ENCODE results near the gene KCNK15.

- TF ChIP-seq, protein P1, sequence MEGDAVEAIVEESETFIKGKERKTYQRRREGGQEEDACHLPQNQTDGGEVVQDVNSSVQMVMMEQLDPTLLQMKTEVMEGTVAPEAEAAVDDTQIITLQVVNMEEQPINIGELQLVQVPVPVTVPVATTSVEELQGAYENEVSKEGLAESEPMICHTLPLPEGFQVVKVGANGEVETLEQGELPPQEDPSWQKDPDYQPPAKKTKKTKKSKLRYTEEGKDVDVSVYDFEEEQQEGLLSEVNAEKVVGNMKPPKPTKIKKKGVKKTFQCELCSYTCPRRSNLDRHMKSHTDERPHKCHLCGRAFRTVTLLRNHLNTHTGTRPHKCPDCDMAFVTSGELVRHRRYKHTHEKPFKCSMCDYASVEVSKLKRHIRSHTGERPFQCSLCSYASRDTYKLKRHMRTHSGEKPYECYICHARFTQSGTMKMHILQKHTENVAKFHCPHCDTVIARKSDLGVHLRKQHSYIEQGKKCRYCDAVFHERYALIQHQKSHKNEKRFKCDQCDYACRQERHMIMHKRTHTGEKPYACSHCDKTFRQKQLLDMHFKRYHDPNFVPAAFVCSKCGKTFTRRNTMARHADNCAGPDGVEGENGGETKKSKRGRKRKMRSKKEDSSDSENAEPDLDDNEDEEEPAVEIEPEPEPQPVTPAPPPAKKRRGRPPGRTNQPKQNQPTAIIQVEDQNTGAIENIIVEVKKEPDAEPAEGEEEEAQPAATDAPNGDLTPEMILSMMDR (IDR thresholded peaks at IDR 0.05; ENCODE audit: low read depth, low read length) = 0 out of 2 replicates have a peak, but pooled peaks have one; percentile 4
- TF ChIP-seq EZH2phosphoT487 (IDR thresholded peaks at IDR 0.05; ENCODE audit: low read depth) = no peak
Measured at GRCh38 chr20:44785768-44786167, 40.1 kb downstream of the KCNK15 start.

Measured in OCI-LY3 (cell line).